ENCODE data around the gene MRGPRF.

MRGPRF gene

GRCh38 chr11:69010964-69011623 lies 2.0 kb downstream of the MRGPRF start:
- Histone ChIP-seq H3K9me3 (ENCODE audit: insufficient read depth, low read depth, low read length) (no peaks in the 10 kb centered on the region), H2AFZ (ENCODE audit: low read length) (no peak overlapping the region), H3K36me3 (ENCODE audit: insufficient read depth, low read length) (no peaks in the 10 kb centered on the region), H3K4me1 (ENCODE audit: insufficient read depth, low read length, poor library complexity, severe bottlenecking) (no peaks in the 10 kb centered on the region), H3K4me3 (ENCODE audit: low read length, poor library complexity, severe bottlenecking) (no peak overlapping the region), H3F3A (ENCODE audit: low read depth) (no peaks in the 10 kb centered on the region), H3K9me2 (replicated peaks; ENCODE audit: low read depth, low read length) (no peaks in the 10 kb centered on the region), H3K9ac (ENCODE audit: low read depth, low read length, poor library complexity, severe bottlenecking) (no peak overlapping the region), H3K4me2 (ENCODE audit: low read depth, low read length, poor library complexity, severe bottlenecking) (no peak overlapping the region), H3K79me2 (ENCODE audit: insufficient read depth, low read length) (no peaks in the 10 kb centered on the region), H4K20me1 (ENCODE audit: insufficient read depth, low read length, poor library complexity, severe bottlenecking) (no peaks in the 10 kb centered on the region), H3K27me3 (ENCODE audit: insufficient read depth, low read length, poor library complexity, severe bottlenecking) (no peaks in the 10 kb centered on the region)
- TF ChIP-seq CTCF (conservative IDR thresholded peaks at IDR 0.05; ENCODE audit: low read length) (no peak), EZH2phosphoT487 (IDR thresholded peaks at IDR 0.05; ENCODE audit: borderline replicate concordance) (no peak)

DNA sequence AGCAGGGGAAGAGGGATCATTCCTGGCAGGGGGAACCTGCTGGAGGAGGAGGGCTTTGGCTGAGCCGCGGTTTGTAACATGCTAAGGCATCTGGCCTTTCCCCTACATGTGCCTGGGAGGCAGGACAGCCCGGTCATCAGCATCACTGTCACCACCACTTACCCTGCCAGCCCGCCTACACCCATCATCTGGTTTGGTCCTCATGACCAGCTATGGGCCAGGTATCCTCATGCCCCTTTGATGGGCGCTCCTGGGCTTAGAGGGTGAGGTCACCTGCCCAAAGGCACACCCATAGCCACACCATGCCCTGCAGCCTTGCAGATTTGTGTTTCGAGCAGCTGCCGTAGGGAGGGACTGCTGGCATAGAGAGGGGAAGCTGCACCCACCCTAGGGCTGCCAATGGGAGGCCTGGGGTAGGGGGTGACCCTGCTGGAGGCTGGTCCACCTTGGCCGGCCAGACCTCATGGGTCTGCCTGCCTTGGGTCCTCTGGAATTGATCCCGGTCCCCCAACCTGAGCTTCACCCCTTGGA lies 2.6 kb downstream of the MRGPRF start:
- Histone ChIP-seq H3K4me2 (ENCODE audit: low read depth, low read length, poor library complexity, severe bottlenecking) (no peak overlapping the region), H3K36me3 (ENCODE audit: insufficient read depth, low read length) (no peaks in the 10 kb centered on the region), H3K27me3 (ENCODE audit: insufficient read depth, low read length, poor library complexity, severe bottlenecking) (no peaks in the 10 kb centered on the region), H3K4me1 (ENCODE audit: insufficient read depth, low read length, poor library complexity, severe bottlenecking) (no peaks in the 10 kb centered on the region), H2AFZ (ENCODE audit: low read length) (no peak overlapping the region), H3K9ac (ENCODE audit: low read depth, low read length, poor library complexity, severe bottlenecking) (no peak overlapping the region), H3K79me2 (ENCODE audit: insufficient read depth, low read length) (no peaks in the 10 kb centered on the region), H3F3A (ENCODE audit: low read depth) (no peaks in the 10 kb centered on the region), H3K9me2 (replicated peaks; ENCODE audit: low read depth, low read length) (no peaks in the 10 kb centered on the region), H4K20me1 (ENCODE audit: insufficient read depth, low read length, poor library complexity, severe bottlenecking) (no peaks in the 10 kb centered on the region), H3K4me3 (ENCODE audit: low read length, poor library complexity, severe bottlenecking) (no peak overlapping the region), H3K9me3 (ENCODE audit: insufficient read depth, low read depth, low read length) (no peaks in the 10 kb centered on the region)
- TF ChIP-seq CTCF (conservative IDR thresholded peaks at IDR 0.05; ENCODE audit: low read length): no peak
- no peak for TF ChIP-seq EZH2phosphoT487 (IDR thresholded peaks at IDR 0.05; ENCODE audit: borderline replicate concordance)

DNA sequence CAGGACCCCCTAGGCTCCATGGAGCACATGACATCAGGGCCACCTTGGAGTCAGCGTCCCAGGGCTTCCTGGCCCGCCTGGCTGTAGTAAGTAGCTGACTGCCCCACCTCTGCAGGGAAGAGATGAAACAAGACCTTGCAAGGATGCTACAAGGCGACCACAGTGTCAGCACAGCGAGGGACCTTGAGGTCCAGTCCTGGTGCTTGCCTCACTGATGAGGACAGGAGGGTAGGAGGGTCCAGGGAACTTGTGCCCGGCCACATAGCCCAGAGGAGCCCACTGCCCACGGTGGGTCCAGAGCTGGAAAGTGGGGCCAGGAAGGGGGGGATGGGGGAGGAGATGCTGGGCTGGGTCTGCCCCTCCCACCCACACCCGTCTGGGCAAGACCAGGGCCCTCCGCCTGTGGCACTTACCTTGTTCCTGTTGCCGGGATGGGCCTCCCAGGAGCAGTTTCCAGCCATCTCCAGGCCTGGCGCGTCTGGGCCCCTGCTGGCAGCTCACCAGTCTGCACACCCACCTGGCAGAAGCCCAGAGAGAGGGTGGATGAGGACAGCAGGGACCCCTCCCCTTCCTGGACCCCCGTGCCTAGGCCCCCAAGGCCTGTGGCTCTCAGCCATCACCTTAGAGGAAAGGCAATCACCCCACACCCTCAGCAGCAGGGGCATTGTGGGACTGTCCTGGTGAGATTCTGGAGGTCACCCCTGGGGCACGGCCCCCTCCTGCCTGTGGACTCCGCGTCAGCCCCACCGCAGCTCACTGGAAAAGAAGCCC lies 3.4 kb downstream of the MRGPRF start:
- Histone ChIP-seq H3K27me3 (ENCODE audit: insufficient read depth, low read length, poor library complexity, severe bottlenecking) (no peaks in the 10 kb centered on the region), H2AFZ (ENCODE audit: low read length) (no peak overlapping the region), H3K9ac (ENCODE audit: low read depth, low read length, poor library complexity, severe bottlenecking) (no peak overlapping the region), H3K79me2 (ENCODE audit: insufficient read depth, low read length) (no peaks in the 10 kb centered on the region), H3K9me3 (ENCODE audit: insufficient read depth, low read depth, low read length) (no peaks in the 10 kb centered on the region), H3K4me3 (ENCODE audit: low read length, poor library complexity, severe bottlenecking) (no peak overlapping the region), H4K20me1 (ENCODE audit: insufficient read depth, low read length, poor library complexity, severe bottlenecking) (no peaks in the 10 kb centered on the region), H3K4me2 (ENCODE audit: low read depth, low read length, poor library complexity, severe bottlenecking) (no peak overlapping the region), H3K9me2 (replicated peaks; ENCODE audit: low read depth, low read length) (no peaks in the 10 kb centered on the region), H3K4me1 (ENCODE audit: insufficient read depth, low read length, poor library complexity, severe bottlenecking) (no peaks in the 10 kb centered on the region), H3K36me3 (ENCODE audit: insufficient read depth, low read length) (no peaks in the 10 kb centered on the region), H3F3A (ENCODE audit: low read depth) (no peaks in the 10 kb centered on the region)
- no peak for TF ChIP-seq EZH2phosphoT487 (IDR thresholded peaks at IDR 0.05; ENCODE audit: borderline replicate concordance)
- TF ChIP-seq CTCF (conservative IDR thresholded peaks at IDR 0.05; ENCODE audit: low read length): no peak

Data from Loucy (cell line).